ENCODE measurements around the gene PSD2. TPM values are rescaled to one million over a fixed set of nuclear protein-coding genes. Genes with fewer than 3 reads are reported as not detected.

The PSD2 gene
- total RNA-seq, 1 donor from 2014 or later = 0.15 TPM

DNA sequence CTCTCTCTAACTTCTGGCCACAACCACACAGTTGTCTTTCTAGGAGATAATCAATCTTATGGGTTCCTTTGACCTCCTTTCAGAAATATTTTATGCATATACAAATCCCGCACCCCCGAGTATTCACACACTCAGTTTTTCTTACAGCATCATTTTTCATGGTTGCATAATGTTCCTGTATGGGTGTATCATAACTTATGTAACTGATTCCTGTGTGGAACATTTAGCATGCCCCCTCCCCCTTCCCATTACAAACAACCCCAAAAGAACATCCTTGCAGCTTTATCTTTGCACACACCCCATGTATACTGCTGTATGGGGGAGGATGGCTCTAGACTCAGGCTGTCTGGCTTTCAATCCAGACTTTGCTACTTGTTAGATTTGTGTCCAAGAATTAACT lies 93.8 kb downstream of the PSD2 start:
- H3K36me3 Mint-ChIP-seq (ENCODE audit: low read depth, unreplicated experiment) = no peaks in the 10 kb centered on the region
- TF ChIP-seq, protein P1, sequence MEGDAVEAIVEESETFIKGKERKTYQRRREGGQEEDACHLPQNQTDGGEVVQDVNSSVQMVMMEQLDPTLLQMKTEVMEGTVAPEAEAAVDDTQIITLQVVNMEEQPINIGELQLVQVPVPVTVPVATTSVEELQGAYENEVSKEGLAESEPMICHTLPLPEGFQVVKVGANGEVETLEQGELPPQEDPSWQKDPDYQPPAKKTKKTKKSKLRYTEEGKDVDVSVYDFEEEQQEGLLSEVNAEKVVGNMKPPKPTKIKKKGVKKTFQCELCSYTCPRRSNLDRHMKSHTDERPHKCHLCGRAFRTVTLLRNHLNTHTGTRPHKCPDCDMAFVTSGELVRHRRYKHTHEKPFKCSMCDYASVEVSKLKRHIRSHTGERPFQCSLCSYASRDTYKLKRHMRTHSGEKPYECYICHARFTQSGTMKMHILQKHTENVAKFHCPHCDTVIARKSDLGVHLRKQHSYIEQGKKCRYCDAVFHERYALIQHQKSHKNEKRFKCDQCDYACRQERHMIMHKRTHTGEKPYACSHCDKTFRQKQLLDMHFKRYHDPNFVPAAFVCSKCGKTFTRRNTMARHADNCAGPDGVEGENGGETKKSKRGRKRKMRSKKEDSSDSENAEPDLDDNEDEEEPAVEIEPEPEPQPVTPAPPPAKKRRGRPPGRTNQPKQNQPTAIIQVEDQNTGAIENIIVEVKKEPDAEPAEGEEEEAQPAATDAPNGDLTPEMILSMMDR (IDR thresholded peaks at IDR 0.05; ENCODE audit: unreplicated experiment) = no peak
- DNase-seq (ENCODE audit: low spot score) = no peak
- H3K9me3 Mint-ChIP-seq (ENCODE audit: unreplicated experiment) = no peaks in the 10 kb centered on the region
- H3K4me3 Mint-ChIP-seq (ENCODE audit: unreplicated experiment) = no peak overlapping the region
- H3K27ac Mint-ChIP-seq (ENCODE audit: unreplicated experiment) = no peak overlapping the region
- H3K27me3 Mint-ChIP-seq (ENCODE audit: unreplicated experiment) = peaks cover 2% of the 10 kb centered on the region
- H3K4me1 Mint-ChIP-seq (ENCODE audit: unreplicated experiment) = no peaks in the 10 kb centered on the region

DNA sequence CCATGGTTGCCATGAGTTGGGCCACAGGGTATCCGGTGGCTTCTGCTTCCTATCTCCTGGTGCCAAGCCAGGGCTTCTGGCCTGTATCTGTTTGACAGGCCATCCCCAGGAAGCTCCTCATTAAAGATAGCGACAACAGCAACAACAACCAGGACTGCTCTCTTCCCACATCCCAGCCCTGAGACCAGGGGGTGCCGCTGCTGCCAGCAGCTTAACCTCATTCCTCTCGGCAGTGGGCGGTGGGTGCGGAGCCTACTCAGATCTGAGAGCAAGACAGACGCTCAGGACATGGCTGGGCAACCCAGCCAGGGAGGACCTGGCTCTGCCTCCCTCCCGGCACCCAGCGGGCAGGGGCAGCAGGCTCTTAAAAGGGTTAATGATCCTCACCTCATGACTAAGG lies 98.3 kb downstream of the PSD2 start:
- Mint-ChIP-seq H3K27ac (ENCODE audit: unreplicated experiment) (no peak overlapping the region), H3K4me1 (ENCODE audit: unreplicated experiment) (no peaks in the 10 kb centered on the region), H3K9me3 (ENCODE audit: unreplicated experiment) (no peaks in the 10 kb centered on the region), H3K36me3 (ENCODE audit: low read depth, unreplicated experiment) (peaks cover 2% of the 10 kb centered on the region), H3K4me3 (ENCODE audit: unreplicated experiment) (no peak overlapping the region), H3K27me3 (ENCODE audit: unreplicated experiment) (peaks cover 11% of the 10 kb centered on the region)
- DNase-seq (ENCODE audit: low spot score) = no peak
- TF ChIP-seq, protein P1 (IDR thresholded peaks at IDR 0.05; ENCODE audit: unreplicated experiment) = no peak

Other genes with a start within 250 kb of the PSD2 start
- gene UBE2D2, start 234.5 kb upstream of the PSD2 start, total RNA-seq (ENCODE audit: unreplicated experiment) = 214 TPM
- gene CXXC5, start 147.5 kb upstream of the PSD2 start, total RNA-seq (ENCODE audit: unreplicated experiment) = 37.3 TPM
- gene NRG2, start 247.5 kb downstream of the PSD2 start, total RNA-seq (ENCODE audit: unreplicated experiment) = not detected

All from endothelial cell (in vitro differentiated cells).